HG03135 (cell line): Measurements from ENCODE around the gene SLC1A5.
"Not testable (repeated sequence)": the region's sequence is repeated elsewhere in the genome, so short reads cannot be mapped to it uniquely, and the experiment has no call there.

ENCODE experiments used
- ATAC-seq: cut with Tn5 transposase; IDR thresholded peaks from one replicate; pipeline ENCODE4 v1.9.1; 2021; ENCODE audit warnings: mild to moderate bottlenecking, moderate library complexity; ENCODE audit not compliant: unreplicated experiment

The SLC1A5 gene

DNA sequence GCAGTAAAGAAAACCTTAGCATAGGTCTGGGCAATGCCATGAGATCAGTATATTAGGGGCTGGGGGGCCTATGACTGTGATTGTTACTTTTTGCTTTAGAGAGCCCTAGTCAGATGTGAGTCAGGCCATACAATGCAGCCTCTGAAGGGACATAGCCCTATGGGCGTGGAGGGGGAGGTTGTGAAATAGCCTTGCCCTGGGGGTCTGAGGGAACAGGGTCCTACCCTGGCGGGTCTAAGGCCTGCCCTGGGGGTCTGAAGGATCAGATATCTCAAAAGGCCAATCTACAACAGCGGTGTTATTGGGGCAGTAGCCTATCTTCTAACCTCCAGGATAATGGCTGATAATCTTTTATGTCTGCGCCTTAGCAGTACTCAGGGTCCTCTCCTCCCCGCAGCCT, 13.8 kb upstream of the SLC1A5 start:
- ATAC-seq: no peak

DNA sequence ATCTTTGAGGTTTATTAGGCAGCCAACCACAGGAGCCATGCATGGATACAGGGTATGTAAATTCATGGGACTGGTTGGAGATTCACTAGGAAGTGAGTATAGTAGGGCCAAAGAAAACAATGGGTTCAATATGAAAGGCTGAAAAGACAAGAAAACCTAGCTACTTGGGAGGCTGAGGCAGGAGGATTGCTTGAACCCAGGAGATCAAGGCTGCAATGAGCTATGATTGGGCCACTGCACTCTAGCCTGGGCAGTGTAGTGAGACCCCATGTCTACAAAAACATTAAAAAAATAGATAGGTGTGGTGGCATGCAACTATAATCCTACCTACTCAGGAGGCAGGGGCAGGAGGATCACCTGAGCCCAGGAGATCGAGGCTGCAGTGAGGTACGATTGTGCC, 10.3 kb upstream of the SLC1A5 start:
- ATAC-seq: no peak

DNA sequence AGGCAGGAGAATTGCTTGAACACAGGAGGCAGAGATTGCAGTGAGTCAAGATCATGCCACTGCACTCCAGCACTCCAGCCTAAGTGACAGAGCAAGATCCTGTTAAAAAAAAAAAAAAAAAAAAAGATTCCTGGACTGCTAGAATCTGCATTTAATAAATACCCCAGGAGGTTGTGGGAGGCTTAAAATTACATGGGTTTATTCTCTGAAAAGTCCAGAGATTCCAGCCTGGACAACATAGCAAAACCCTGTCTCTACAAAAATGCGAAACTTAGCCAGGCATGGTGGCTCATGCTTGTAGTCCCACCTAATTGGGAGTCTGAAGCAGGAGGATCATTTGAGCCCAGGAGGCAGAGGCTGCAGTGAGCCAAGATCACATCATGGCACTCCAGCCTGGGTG, 9.5 kb upstream of the SLC1A5 start:
- no peak for ATAC-seq

DNA sequence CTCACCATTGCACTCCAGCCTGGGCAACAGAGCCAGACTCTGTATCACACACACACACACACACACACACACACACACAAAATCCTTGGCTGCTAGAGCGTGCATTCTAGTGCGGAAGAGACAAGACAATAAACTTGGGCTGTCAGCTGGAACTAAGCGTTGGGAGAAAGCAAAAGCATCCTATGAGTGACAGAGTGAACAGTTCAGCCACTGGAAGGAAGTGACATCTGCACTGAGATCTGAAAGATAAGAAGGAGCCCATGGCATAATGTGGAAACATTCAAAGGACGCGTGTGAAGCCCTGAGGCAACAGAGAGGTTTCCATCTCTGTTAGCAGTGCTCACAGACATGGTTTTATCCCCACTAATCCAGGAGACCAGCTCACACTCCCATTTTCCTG, 3.5 kb upstream of the SLC1A5 start:
- ATAC-seq: no peak

DNA sequence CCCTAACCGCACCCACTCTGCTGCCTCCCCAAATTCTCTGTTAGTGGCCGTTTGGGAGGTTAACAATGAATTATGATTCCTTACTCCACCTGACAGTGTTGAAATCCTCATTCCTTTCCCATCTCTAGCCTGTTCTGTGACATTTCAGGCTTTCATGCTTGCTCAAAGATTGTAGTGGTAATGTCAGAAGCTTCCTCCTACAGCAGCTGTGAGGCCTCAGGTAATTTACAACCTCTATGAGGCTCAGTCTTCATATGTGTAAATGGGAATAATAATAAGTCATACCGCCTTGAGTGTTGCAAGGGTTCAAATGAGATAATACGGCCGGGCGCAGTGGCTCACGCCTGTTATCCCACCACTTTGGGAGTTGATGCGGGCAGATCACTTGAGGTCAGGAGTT, 977 bp upstream of the SLC1A5 start:
- ATAC-seq: no peak

DNA sequence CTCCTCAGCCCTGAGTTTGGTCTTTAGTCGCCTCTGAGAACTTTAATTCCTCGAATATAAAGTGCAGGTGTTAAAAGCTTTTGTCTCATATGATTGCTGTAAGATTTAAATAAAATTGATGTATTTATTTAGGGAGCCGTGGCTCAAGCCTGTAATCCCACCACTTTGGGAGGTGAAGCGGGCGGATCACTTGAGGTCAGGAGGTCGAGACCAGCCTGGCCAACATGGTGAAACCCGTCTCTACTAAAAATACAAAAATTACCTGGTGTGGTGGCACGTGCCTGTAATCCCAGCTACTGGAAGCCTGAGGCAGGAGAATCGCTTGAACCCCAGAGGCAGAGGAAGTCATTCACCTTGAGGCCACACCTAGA, 559 bp upstream of the SLC1A5 start:
- no peak for ATAC-seq

DNA sequence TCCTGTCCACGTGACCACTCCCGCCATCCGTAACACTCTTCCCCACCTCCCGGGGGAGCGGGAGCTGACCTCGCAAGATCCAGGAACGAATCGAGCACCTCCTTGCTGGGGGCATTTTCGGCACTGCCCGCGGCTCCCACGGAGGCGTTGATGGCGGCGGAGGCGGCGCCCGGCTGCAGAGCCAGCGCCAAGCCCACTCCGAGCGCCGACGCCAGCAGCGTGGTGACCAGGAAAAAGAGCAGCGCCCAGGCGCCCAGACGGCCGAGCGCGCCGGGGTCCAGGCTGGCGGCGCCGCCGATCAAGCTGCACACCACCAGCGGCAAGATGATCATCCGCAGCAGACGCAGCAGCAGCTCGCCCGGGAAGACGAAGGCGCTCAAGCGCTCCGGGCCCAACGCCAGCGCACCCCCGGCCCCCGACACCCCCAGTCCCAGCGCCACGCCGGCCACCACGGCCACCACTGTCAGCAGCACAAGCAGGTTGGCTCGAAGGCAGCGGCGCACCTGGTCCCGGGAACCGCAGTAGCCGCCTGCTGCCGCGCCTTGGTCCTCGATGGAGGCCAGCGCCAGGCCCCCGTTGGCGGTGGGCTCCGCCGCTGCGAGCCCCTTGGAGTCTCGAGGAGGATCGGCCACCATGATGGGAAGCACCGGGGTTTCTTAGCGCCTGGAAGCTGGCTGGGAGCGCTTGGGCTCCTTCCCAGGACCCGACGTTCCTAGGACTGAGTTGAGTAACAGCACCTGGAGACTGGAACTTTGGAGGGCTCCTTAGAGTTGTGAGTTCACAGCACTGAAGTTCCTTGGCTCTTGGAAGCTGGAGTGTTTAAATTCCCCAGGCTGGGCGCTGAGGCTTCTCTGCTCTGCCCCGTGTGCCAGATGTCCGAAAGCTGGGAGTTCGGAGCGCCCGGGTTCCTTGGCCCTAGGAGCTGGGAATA, 798 bp downstream of the SLC1A5 start:
- no peak for ATAC-seq

DNA sequence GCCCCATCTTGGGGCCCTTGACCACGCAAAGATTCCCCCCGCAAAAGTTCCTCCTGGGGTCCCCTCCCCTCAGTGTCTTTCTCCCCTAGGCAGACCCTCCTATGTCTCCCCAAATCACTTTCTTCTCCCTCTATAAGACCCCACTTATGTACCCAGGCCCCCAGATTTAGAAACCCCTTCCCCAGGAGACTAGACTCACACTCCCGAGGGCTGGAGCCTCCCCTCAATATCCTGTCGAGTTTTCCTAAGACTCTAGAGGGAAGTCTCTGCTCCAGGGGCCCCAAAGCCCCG, 1.4 kb downstream of the SLC1A5 start:
- no peak for ATAC-seq

DNA sequence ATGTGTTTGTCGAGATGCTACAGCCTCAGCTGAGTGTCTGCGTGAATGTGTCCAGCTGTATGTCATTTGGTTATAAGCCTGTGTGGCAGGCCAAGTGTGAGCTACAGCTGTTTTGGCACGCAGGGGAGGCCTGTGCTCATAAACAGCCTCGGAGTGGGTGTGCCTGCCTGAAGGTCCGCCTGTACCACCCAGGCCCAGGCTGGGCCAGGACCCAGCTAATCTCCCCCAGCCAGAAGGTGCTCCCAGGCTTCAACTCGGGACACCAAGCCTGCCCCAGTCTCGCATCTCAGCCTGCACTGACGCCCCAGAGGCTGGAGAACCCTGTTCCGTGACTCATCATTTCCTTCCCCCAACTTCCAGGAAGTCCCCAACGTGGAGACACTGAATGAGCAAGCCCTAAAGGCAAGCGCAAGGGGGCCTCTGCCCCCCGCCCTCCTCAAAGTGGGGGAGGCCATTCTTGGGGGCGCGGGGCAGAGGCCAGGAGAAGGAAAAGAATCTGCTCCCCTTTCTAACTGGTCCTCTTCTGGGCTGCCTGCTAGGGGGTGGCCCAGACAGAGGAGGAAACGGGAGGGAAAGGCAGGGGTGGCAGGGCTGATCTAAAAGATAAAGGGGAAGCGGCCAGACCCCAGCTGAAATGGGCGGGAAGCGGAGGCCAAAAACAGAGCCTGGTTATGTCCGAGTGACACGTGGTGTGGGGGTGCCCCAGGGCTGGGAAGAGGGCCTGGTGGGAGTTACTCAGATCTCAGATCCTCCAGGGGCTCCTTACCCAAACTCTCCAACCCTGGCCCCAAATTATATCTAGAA, 2.0 kb downstream of the SLC1A5 start:
- no peak for ATAC-seq

DNA sequence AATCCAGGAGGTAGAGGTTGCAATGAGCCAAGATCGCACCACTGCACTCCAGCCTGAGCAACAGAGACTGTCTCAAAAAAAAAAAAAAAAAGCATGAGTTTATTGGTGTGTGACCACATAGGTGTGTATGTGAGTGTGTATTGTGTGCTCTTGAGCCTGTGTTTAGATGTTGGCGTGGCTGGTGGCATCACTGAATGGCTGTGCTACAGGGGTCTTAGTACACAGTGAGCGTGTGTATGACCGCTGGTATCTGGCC, 2.5 kb downstream of the SLC1A5 start:
- ATAC-seq: no peak

DNA sequence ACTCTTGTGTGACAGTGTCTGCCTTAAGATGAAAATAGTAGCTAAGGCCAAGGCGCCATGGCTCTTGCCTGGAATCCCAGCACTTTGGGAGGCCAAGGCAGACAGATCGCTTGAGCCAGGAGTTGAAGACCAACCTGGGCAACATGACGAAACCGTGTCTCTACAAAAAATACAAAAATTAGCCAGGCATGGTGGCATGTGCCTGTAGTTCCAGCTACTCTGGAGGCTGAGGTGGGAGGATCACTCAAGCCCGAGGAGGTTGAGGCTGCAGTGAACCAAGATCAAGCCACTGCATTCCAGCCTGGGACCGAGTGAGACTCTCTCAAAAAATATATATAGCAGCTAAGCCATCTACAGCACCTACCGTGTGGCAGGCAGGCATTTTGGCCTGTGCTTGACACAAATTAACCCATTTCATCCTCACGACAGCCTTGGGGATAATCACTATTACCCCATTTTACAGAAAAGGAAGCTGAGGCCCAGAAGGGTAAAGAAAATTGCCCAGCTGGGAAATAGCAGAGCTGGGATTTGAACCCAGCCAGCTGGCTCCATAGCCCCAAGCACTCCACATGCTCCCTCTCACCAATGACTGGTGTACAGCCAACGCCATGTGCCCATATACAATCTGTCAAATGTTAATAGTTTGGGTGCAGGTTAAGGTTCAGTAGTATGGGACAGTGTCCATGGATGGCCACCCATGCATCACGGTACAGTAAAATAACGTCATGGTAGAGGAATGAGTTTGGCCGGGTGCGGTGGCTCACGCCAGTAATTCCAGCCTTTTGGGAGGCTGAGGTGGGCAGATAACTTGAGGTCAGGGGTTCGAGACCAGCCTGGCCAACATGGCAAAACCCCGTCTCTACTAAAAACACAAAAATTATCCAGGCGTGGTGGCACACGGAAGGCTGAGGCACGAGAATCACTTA, 3.1 kb downstream of the SLC1A5 start:
- ATAC-seq: no peak

DNA sequence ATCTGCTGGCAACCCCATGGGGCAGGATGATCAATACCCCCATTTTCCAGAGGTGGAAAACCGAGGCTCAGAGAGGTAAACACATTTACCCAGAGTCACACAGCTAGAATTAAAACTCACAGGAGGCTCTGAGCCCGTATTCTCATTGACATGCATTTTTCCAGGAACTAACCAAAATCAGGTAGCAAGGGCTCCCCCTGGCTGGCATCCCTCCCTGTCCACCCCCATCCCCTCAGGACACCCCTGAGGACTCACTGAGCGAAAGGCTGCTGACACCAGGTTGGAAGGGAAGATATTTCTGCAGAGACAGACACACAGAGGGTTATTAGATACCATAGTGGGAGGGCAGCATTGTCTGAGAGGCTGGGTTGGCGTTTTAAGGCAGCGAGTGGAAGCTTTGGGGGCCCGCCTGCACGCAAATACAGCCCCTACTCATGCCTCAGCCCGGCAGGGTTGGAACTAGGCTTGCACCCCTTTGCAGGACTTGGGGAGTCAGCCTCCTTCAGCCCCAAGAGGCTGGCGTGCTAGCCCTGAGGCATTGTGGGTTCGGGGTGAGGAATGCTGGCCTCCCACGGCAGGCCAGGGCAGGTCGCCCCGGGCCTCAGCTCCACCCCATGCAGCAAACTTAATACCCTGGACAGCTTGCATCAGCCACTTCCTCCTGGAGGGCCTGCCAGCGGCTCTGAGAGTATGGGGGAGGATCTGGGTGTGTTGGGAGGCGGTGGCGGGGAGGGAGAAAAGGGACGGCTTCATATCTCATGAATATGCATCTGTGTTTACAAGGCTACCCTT, 3.9 kb downstream of the SLC1A5 start:
- ATAC-seq: no peak

DNA sequence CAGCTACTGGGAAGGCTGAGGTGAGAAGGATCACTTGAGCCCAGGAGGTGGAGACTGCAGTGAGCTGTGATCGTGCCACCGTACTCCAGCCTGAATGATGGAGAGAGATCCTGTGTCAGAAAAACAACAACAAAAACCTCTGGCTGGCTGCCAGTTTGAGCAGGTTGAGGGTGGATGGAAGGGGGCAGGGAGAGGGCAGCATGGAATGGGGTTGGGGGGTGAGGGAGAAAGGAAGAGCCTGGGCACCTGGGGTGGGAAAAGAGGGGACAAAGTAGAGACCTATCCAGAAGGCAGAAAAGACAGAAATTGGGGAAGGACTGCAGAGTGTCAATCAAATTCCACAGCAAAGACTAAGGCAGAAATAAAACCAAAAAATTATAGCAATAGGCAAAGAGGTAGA, 4.7 kb downstream of the SLC1A5 start:
- ATAC-seq: no peak

DNA sequence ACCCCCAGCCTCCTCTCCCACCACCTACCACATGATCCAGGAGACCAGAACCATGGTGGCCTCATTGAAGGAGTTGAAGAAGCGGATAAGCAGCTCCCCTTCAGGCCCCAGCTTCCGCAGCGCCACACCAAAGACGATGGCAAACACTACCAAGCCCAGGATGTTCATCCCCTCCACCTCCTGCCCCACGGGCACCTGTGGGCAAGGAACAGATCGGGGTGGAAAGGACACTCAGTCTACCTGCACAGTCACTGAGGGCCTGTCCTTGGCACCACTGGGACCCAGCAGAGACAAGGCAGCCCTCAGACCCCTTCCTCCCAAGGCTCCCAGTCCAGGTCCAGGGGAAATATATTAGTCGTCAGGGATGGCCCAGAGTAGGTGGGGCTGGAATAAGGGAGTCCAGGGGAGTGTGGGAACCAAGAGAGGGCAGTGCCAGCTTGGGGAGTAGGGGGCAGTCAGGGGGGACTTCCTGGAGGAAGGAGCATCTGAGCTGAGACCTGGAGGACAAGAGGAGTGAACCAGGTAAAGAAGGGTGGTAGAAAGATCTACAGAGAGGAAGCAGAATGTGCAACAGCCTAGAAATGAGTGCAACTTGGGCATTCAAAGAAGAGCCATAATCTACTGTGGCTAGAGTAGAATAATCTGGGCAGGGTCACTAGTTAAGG, 5.9 kb downstream of the SLC1A5 start:
- ATAC-seq: no peak

DNA sequence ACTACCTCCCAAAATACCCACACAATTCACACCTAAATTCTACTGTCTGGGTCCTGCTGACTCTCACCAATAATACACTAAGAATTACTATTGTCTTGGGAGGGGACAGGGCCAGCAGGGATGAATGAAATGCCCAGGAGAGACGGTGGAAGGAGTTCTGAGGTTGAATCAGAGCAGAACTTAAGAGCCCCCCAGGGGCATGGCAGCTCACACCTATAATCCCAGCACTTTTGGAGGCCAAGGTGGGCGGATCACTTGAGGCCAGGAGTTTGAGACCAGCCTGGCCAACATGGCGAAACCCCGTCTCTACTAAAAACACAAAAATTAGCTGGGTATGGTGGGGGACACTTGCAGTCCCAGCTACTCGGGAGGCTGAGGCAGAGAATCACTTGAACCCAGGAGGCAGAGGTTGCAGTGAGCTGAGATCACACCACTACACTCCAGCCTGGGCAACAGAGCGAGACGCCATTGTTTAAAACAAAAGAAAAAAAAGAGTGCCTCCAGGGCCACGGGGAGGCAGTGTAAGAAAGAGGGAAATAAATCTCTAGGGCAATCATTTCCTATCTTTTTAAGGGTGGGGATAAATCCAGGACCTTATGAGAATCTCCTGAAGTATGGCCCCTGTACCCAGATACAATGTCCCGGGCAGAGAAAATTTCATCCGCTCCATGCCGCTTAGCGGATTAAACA, 10.3 kb downstream of the SLC1A5 start:
- ATAC-seq: not testable (repeated sequence)

DNA sequence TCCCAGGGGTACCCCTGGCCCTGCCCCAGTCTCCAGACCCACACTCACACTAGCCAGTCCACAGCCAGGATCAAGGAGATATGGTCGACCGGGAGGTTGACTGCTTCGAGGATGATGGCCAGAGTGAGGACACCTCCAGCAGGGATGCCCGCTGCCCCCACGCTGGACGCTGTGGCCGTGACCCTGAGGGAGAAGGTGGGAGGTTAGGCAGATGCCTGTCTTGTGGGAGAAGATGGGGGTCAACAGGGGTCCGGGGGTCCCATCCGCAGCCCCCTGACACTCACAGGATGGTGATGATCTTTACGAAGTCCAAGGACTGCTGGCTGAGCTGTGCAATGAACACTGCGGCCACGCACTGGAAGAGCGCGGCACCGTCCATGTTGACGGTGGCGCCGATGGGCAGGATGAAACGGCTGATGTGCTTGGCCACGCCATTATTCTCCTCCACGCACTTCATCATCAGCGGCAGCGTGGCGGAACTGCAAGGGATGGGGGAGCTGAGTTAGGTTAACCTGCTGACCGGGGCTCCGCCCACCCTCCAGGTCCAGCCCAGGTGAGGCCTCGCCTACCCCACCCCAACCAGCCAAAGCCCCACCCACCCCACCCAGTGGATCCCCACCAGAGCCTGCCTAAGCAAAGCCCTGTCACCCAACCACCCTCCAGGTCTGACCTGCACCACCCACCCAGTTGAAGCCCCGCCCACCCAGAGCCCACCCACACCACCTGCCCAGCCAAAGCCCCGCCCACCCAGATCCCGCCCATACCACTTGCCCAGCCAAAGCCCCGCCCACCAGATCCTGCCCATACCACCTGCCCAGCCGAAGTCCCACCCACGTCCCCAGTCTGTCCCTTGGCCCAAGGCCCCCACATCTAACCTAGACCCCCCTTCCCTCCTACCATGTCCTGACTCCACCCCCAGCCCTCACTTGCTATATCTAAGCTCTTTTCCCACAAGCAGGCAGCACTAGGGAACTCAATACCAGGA, 11.2 kb downstream of the SLC1A5 start:
- no peak for ATAC-seq

DNA sequence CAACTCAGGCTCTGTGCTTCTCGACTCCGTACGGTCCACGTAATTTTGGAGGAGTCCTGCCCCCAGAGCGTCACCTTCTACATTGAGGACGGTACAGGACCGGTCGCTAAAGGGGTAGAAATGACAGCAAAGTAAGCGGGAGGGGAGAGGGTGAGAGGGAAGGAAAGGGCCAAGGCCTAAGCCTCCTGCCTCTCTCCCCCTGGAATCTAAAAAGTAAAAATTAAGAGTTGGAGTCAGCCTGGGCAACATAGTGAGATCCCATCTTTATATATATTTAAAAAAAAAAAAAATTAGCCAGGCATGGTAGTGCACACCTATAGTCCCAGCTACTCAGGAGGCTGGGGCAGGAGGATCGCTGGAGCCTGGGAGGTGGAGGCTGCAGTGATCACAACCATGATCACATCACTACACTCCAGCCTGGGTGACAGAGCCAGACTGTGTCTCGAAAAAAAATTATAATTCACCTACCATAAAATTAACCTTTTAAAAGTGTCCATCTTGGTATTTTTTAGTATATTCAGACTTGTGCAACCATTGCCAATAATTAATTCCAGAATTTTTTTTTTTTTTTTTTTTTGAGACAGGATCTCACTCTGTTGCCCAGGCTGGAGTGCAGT, 12.6 kb downstream of the SLC1A5 start:
- ATAC-seq: no peak

DNA sequence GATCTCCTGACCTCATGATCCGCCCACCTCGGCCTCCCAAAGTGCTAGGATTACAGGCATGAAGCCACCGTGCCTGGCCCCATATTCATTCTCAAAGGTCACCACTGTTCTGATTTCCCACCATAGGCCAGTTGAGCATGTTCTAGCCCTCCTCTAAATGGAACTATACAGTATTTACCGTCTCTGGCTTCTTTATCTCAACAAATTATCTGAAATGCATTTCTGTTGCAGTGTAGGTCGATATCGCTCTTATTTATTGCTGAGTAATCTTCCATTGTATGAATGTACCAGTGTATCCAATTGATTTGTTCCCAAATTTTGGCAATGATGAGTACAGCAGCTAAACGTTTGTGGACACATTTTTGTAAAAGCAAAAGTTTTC, 15.4 kb downstream of the SLC1A5 start:
- ATAC-seq: no peak
